Fibroblast of skin of scalp (primary cell): ENCODE results near the gene EMC6.
A peak's percentile ranks its signal among the peaks of the same experiment; 100 is the strongest.
"Not testable (repeated sequence)": the region's sequence is repeated elsewhere in the genome, so short reads cannot be mapped to it uniquely, and the experiment has no call there.

ENCODE experiments used
- DNase-seq: peaks from one replicate; pipeline ENCODE4 v3.0.0-alpha.2; 2013

EMC6 gene

DNA sequence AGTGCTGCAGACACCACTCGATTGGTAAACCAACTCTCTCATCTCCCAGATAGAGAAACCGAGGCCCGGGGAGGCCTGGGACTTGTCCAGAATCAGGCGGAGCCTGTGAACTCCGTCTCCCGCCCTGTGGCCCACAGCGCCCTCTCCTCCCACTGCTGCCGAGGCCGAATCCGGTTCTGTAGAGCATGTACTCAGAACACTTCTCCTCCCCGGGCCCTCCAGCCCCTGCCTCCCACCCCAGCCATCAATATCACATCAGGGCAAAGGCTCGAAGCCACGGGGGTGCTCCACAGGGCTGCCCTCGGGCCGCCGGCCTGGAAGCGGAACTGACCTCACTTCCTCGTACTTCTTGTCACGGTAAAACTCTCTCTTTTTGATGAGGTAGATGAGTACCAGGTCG lies 13.0 kb downstream of the EMC6 start:
- no peak for DNase-seq

DNA sequence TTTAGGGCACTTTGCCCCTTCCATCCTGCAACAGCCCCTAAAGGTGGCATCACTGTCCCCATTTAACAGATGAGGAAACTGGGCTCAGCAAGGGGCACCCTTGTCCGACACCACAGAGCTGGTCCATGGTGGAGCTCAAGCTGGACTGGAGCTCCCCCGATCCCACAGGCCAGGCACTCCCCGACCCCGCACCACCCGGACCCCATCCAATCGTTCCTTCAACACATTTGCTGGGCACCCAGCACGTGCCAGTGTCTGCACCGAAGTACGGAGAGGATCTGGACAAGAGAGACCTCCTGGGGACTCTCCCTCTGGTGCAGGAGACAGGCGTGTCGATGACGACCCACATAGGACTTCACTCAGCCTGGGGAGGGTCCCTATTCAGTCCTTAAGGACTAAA lies 13.4 kb downstream of the EMC6 start:
- no peak for DNase-seq

DNA sequence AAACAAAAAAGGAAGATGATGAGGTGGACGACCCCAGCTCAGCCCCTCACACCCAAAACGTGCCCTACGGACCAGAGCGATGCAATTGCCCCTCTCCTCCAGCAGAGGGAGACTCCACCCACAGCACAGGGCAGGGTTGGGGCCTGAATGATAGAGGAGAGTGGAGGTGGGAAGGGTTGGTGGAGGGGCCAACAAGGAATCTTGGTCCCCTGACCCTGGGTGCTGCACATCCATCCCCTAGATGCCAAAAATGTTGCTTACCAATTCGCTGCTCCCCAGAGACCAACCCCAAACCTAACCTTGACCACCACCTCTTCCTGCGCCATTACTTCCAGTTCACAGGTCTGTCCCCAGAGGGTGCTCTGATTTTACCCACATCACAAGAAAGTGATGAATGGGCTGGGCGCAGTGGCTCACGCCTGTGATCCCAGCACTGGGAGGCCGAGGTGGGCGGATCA lies 14.5 kb downstream of the EMC6 start:
- peak; percentile 20 for DNase-seq

DNA sequence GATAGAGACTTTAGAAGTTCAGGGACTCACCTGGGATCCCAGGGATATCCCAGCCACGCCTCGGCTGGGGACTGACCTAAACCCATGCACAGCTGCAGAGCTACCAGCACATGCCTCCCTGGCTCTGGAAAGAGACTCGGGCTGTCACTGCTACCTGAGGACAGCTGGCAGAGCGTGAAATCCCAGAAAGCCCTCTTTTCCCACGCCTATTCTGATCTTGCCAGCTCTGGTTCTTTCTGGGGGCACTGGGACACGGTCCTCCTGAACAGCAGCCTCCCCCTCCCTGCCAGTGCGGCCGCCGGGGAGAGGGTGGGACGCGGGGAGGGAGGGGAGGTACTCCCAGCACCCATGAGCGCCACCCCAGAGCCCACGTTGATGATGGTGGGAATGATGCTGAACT lies 16.6 kb downstream of the EMC6 start:
- no peak for DNase-seq

DNA sequence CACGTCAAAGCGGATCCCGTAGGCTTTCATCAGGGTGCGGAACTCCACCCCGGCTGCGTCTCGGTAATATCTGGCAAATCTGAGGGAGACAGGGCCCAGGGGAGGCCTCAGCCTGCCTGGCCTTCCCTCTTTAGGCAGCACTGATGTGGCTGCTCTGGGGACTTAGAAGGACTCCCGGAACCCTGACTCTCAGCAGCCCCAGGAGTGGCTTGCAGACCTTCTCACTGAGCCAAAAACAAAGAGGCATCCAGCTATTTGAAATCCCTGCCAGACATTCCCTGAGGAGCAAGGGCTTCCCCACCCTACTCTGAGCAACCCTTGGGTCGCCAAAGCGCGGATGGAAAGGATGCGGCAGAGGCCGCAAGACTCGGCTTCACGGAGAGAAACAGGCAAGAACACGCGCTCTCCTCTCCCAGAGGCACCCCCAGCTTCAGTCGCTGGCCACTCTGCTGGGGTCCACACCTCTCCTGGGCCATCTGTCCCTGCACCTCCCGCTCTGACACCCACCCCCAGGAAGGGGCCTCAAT lies 19.5 kb downstream of the EMC6 start:
- peak; percentile 3 for DNase-seq

DNA sequence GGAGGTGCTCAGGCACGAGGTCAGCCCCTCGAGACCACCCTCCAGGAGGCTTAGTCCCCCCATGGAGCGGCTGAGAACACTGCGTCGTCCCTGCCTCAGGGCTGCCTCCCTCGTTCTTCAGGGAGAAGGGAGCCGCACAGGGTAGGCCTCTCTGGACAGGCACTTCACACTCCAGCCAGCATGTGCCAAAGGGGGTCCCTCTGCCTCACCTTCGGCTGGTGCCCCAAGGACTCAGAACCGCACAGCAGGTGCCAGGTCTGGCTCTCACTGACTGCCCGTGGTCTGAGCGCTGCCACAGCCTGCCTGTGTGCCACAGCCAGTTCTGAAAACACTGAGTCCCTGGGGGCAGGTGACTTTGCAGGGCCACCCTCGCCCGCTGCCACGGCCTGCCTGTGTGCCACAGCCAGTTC lies 20.2 kb downstream of the EMC6 start:
- DNase-seq: no peak

DNA sequence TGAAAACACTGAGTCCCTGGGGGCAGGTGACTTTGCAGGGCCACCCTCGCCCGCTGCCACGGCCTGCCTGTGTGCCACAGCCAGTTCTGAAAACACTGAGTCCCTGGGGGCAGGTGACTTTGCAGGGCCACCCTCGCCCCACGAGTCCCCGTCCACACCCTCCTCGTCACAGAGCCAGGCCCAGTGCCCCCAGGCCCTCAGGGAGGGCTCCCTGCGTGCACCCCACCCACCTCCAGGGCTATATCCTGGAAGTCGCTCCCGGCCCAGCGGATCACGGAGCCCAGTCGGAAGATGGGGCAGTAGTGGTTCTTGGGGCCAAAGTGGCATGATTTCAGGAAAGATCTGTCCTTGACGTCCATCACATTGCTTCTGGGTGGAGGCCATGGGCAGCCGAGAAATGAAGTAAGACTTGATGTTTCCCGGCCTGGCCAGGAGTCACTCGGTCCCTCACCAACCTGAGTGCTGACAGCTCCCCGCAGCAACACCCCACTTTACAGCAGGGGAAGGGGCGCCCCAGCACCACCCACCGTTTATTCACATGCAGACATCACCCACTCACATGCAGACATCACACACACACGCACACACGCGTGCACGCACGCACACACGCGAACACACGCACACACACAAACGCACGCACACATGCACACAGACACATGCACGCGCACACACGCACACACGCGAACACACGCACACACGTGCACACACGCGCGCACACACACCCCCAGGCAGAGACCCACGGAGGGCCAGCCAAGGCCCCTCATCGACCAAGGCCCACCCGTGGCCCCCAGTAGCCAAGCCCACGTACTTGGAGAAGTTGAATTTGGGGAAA lies 20.9 kb downstream of the EMC6 start:
- no peak for DNase-seq

DNA sequence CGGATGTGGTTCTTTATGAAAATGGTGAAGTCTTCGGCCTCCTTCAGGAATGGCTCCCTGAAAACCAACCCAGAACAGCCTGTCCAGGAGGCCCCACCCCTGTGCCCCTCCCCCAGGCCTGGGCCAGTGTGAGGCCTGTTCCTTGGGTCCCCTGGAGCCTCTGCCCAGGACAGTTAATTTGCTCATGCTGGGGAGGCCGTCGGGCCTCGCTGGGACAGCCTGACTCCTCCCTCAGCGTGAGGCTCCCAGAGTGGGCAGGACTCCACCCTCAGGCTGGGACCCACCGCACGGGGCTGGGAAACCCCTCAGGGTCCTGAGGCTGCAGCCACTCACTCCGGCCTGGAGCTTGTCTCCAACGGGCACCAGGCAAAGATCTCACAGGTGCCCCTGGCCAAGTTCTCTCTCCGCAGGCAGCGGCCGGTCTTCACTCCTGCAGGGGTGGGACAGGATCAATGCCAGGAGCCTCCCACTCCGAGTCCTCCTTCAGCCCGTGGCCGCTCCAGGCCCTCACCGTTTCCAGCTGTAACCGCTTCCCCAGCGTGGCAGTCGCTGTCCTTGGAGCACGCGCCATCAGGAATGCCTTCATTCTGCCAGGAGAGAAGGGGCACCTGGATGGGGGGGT lies 21.6 kb downstream of the EMC6 start:
- DNase-seq: no peak

DNA sequence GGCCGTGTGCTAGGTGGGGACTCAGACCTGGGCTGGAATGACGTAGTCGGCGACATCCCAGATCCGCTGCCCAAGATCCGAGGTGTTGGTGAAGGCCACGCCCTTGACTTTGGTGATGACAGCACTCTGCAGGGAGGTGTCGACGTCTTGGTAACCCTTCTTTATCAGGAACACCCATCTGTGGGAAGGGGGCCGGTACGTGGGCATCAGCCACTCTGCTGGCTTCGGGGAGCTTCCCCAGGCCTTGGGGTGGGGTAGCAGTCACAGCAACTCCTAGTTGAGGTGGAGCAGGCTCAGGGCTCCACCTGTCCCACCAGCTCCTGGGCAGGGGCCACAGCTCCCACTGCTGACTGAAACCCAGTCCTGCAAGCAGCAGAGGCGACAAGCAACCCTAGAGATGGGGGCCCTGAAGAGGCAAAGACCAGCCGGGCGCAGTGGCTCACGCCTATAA lies 23.0 kb downstream of the EMC6 start:
- no peak for DNase-seq

DNA sequence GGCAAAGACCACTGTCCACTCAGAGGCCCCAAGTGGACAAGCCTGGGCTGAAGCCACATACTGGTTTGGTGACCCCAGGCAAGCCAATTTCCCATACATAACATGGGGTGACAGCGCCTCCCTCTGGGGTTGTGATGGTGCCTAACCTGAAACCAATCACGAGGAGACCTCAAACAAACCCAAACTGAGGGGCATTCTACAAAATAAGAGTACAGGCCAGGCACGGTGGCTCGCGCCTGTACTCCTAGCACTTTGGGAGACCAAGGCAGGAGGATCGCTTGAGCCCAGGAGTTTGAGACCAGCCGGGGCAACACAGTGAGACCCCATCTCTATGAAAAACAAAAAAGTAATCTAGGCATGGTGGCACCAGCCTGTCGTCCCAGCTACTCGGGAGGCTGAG lies 23.7 kb downstream of the EMC6 start:
- no peak for DNase-seq

DNA sequence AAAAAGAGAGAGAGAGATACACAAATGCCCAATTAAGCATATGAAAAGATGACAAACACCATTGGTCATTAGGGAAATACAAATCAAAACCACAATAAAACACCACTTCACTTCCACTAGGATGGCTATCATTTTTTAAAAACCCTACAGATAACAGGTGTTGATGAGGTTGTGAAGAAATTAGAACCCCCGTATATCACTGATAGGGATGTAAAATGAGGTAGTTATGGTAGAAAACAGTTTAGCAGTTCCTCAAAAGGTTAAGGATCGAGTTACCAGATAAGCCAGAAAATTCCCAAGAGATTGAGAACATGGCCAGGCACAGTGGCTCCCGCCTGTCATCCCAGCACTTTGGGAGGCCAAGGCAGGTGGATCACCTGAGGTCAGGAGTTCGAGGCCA lies 24.5 kb downstream of the EMC6 start:
- no peak for DNase-seq

DNA sequence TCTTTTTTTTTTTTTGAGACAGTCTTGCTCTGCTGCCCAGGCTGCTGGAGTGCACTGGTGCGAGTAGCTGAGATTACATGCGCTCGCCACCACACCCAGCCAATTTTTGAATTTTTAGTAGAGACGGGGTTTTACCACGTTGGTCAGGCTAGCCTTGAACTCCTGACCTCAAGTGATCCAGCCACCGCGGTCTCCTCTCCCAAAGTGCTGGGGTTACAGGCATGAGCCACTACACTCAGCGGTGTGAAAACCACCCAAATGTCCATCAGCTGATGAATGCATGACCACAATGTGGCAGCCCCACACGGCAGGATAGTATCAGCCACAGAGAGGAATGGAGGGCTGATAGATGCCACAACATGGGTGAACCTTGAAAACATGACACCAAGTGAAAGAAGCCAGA lies 25.2 kb downstream of the EMC6 start:
- no peak for DNase-seq

DNA sequence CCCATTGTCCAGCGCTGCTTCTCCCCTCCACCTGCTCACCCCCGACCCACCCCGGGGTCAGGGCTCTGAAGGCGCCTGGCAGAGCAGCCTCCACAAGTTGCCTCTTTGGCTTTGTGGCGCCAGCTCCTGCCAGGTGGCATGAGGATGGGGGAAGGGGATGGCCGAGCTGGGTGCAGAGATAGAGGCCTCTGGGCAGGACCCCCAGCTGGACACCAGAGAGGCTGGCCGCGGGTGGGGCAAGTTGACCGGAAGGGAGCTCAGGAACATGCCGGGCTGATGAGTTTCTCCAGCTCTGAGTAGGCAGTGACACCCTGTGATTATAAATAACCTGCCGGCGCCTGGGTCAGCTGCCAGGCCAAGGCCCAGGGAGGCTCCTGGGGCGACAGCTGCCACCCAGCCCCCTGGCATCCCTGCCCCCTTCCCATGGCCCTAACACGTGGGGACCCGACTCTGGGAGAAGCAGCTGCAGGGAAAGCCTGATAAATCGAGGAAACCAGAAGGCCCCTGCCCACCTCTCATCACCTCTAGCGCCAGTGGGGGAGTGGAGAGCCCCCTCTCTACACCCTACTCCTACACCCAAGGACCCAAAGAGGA lies 26.6 kb downstream of the EMC6 start:
- no peak for DNase-seq

DNA sequence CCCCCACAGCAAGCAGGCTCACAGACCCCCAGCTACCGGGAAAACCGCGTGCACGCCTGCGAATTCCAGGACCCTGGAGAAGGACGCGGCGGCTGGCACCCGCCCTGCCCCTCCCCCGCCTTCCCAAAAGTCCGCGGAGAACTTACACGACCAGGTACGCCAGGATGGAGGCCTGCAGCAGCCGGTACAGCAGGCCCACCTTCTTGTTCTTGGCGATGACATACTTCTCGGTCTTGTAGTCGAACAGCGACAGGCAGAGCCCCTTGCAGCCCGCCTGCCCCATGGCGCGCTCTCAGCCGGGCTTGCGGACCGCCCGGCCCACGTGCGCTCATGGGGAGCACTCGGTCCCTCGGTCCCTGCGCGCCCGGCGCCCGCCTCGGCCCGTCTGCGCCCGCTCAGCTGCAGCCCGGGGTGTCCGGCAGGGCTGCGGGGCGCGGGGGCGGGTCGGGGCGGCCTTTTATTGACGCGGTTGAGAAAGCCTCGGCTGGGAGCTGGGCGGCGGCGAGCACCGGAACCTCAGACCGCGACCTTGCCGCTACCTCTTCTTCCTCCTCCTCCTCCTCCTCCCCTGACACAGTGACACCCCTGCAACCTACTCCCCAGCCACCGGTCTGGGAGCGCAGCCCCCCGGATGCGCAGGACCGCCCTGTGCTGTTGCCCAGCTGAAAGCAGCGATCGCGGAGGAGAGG lies 27.3 kb downstream of the EMC6 start, which contains the start of gene P2RX5:
Gene P2RX5 (minus strand): TSS at position 433 of the 689 bp plus-strand sequence. CDS start 150 bp downstream, at position 283.
- DNase-seq: no peak

DNA sequence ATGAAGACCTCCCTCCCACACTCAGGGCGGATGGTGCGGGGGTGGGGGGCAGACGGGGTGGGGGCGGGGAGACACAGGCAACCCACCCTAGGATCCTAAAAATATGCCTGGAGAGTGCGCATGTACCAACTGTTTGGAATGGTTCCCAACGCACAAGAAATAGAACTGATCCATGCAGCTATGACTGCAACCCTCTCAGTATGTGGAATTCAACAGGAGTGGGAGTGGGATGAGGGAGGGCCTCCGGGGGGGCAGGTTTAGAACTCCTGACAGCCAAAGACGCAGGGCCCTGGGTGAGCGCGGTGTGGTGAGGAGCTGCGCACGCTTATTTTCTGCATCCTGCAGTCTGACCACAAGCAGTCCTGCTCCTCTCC lies 28.5 kb downstream of the EMC6 start:
- DNase-seq: no peak

DNA sequence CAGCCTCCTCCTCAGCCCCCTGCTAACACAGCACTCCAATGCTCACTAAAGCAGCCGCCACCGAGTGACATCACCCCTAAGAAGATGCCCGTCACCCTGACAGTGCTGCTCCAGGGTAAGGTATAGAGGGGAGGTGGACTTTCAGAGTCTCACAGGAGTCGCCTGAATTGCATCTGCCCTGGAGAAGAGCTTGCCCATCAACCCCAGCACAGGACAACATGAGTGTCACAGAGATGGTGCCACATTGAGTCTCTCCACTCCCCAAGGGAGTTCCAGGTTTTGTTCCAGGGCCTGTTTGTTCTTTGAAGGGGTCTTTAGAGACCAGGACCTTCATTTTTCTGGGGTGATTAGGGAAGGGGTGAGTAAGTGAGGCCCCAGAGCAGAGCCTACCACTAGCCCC lies 29.5 kb downstream of the EMC6 start:
- DNase-seq: no peak

DNA sequence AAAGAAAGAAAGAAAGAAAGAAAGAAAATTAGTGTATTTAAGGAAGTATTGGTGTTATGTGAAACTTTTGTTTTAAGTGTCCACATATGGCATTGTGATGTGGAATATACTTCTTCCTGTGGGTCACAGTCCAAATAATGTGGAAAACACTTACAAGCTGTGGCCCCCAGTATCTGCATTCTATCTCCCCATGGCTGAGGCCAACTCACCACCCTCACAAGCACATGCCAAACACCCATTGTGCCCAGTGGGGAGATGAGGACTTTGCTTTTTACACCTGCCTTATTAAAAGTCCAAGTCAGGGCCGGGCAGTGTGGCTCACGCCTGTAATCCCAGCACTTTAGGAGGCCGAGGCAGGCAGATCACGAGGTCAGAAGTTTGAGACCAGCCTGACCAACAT lies 31.3 kb downstream of the EMC6 start:
- no peak for DNase-seq

DNA sequence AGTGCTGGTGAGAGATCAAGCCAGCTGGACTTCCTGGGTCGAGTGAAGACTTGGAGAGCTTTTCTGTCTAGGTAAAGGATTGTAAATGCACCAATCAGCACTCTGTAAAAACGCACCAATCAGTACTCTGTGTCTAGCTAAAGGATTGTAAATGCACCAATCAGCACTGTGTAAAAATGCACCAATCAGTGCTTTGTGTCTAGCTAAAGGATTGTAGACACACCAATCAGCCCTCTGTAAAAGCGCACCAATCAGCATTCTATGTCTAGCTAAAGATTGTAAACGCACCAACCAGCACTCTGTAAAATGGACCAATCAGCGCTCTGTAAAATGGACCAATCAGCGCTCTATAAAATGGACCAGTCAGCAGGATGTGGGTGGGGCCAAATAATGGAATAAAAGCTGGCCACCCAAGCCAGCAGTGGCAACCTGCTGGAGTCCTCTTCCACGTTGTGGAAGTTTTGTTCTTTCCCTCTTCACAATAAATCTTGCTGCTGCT lies 33.5 kb downstream of the EMC6 start:
- not testable (repeated sequence) for DNase-seq

DNA sequence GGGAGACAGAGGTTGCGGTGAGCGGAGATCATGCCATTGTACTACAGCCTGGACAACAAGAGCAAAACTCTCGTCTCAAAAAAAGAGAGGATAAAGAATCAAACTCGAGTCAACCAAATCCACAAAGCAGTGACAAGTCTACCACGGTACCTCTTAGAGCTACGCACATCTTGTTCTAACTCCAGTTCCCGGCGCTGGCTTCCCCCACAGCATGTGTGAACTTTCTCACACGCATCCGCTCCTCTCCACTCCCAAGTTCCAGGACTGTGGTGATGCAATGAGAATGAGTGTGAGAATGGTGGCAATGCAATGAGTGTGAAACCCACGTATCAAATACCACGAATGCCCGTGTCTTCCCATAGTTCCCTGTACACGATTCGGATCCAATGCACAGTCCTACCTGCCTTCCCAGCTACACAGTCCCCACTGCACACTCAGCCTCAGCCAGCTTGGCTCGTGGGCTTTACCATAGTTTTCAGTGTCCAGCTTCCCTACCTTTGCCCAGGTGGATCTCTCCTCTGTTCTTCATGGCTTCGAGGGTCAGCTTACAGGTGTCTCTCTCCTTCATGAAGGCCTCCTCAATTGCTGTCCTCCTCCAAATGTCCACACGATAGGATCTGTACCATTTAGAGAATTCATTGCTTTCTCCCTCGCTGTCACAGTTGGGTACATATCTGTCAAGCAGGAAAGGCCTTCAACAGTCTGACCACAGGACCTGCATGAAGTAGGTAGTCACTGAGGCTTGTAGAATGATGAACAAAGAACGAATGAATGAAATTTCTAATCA lies 36.5 kb downstream of the EMC6 start:
- DNase-seq: no peak

DNA sequence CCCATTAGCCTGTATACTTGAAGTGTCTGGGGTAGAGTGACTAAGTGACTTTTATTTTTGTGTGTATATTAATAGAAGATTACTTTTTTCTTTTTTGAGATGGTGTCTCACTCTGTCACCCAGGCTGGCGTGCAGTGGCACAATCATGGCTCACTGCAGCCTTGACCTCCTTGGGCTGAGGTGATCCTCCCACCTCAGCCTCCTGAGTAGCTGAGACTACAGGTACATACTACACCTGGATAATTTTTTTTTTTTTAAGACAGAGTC lies 37.0 kb downstream of the EMC6 start:
- not testable (repeated sequence) for DNase-seq

DNA sequence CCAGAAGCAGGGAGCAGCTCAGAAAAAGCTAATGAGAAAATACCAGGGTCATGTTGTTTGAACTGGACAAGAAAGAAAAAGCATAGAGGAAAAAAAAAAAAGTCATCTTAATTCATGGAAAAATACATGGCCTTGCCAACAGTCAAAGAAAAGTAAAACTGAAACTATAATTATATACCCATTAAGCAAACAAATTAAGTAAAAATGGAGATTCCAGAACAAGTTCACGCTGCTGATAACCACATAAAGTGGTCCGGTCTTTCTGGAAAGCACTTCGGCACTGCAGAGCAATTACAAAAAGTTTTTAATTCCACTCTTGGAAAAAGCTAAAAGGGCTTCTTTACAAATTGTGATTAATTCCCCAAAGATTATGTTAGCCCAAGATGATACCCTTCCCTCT lies 39.8 kb downstream of the EMC6 start:
- DNase-seq: no peak

DNA sequence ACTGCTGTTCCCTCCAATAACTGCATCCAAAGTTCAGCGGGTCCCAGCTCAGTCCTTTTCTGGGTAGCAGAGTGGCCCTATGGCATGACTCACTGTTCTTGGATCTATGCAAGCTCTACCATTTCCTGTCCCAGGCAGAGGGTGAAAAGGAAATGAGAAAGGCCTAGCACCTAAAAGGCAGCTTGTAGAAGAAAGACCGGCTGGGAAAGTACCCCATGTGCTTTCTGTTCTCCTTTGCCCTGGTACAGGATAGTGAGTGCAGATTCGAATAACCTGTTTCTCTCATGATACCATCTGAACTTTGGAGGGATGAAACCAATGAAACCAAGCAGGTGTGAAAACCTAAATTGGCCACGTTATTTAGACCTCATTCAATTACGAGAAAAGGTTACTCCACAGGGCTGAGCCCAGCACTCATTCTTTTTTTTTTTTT lies 42.4 kb downstream of the EMC6 start:
- DNase-seq: peak; percentile 16
